ENCODE data around the gene CAPRIN2.
A peak's percentile ranks its signal among the peaks of the same experiment; 100 is the strongest.

CAPRIN2 gene

DNA sequence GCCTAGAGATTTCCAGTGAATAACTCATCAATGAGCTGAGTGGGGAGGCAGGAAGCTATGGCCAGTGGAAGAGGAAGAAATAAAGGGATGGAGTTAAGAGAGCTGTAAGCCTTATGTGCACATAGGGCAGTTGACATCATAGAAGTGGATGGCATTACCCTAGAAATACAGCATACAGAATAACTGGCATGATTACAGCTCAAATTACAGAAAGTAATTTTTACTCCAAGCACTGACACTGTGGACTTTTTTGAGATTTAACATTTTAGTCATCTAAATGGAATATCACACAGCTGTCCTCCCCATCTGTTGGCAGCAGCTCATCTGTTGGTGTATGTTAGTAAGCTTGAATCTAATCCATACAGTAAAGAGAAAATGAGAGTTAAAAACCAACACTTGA is 53.7 kb downstream of the CAPRIN2 start:
- DNase-seq (ENCODE audit: low read depth, low spot score): no peak

GRCh38 chr12:30700216-30700900 is 54.4 kb downstream of the CAPRIN2 start:
- DNase-seq (ENCODE audit: low read depth, low spot score): no peak

- DNase-seq (ENCODE audit: low read depth, low spot score): no peak
Observed at GRCh38 chr12:30698346-30698745, 56.4 kb downstream of the CAPRIN2 start.

DNA sequence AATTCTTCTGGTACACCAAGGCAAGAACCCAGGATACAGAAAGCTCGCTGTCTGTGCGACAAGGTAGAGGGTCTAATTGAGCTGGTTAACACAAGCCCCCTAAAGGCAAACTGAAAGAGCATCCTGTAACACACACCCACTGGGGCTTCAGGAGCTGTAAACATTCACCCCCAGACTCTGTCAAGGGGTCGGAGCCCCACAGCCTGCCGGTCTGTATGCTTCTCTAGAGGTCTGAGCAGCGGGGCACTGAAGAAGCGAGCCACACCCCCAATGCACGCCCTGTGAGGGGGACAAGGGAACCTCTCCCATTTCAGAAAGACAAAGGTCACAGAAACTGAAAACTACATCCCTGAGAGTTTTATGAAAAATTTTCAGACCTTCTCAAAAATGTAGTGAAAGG is 57.8 kb downstream of the CAPRIN2 start:
- DNase-seq (ENCODE audit: low read depth, low spot score): no peak

- DNase-seq (ENCODE audit: low read depth, low spot score): no peak
Observed at GRCh38 chr12:30696486-30696885, 58.3 kb downstream of the CAPRIN2 start.

- DNase-seq (ENCODE audit: low read depth, low spot score): no peak
Observed at GRCh38 chr12:30696103-30696408, 58.7 kb downstream of the CAPRIN2 start.

GRCh38 chr12:30695199-30696102 is 59.3 kb downstream of the CAPRIN2 start, which contains the start of gene IPO8:
Gene IPO8 (minus strand): TSS chr12:30695869. CDS start chr12:30695647, 222 bp downstream.
- DNase-seq (ENCODE audit: low read depth, low spot score): peak; percentile 88

GRCh38 chr12:30694412-30695198 is 60.1 kb downstream of the CAPRIN2 start:
- no peak for DNase-seq (ENCODE audit: low read depth, low spot score)

DNA sequence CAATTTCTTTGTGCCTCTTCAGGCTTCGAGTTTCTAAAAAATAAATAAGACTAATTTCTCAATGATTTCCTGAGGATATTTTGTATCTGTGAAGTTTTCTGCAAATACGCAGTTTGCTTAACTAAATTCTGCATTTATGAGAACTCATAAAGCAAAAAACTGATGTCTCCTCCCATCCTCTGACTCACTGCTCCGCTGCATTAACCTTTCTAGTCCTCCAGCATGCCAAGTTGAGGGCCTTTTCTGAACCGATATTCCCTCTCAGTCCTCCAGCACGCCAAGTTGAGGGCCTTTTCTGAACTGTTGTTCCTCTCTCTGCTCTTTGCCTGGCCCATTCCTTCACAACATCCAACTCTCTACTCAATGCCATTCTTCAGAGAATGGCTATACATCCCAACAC is 62.3 kb downstream of the CAPRIN2 start:
- no peak for DNase-seq (ENCODE audit: low read depth, low spot score)

- no peak for DNase-seq (ENCODE audit: low read depth, low spot score)
Observed at GRCh38 chr12:30691122-30691879, 63.5 kb downstream of the CAPRIN2 start.

DNA sequence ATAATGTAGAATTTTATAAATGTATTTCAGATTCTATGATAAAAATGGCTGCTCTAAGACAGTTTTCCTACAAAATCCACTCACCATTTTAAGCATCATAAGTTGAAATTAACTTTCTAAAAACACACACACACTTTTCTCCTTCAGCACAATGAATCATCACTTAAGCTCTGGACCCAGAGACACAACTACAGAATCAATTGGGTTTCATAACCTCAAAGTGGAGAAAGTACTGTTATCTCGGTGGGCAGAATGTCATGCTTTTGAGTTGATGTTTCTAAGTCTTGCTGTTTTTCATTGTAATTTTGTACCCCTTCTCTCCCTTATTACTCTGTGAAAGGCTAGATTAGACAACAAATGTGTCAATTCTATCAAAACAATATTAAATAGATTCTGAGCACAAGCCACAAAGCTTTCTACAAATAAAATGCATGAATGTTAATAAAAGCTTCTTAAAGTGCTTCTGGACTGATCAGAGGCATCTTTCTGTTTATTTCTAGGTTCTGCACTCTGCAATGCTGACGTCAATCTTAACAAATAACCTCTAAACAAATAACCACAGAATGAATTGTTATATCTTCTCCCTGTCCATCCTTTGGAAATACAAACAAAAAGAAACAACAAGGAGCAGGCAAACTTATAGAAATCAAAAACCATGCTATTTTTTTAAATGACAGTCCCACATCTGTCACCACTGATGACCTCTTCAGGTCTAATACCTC is 67.3 kb downstream of the CAPRIN2 start:
- DNase-seq (ENCODE audit: low read depth, low spot score): no peak

GRCh38 chr12:30679241-30679640 is 75.5 kb downstream of the CAPRIN2 start:
- DNase-seq (ENCODE audit: low read depth, low spot score): no peak

- DNase-seq (ENCODE audit: low read depth, low spot score): no peak
Observed at GRCh38 chr12:30678221-30678620, 76.5 kb downstream of the CAPRIN2 start.

DNA sequence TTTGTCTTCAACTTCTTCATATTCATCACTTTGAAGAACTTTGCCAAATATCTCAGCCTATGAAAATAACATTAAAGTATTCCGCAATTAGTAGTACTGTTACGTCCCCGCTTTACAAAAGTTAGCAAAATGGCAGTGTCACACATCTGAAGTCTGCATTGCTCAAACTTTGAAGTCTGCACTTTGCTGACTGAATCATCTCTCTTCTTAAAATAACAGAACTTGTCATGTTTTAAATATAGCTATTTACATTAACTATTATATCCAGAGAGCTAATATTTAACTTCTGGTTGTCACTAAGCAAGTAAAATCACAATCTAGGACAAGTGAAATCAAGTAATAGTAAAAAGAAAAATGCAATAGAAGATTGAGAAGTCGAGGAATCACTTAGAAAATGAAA is 93.5 kb downstream of the CAPRIN2 start:
- DNase-seq (ENCODE audit: low read depth, low spot score): no peak
